GM20000 (cell line): ENCODE measurements around the gene SMIM22.

ENCODE experiments used
- DNase-seq: peaks from one replicate; pipeline ENCODE4 v3.0.0; 2012; ENCODE audit warnings: low spot score
- CTCF ChIP-seq: IDR thresholded peaks from 2 replicates; pipeline ENCODE4 v1.5.1; 2012; ENCODE audit warnings: mild to moderate bottlenecking, control low read depth; ENCODE audit errors: extremely low read depth, missing control alignments

The SMIM22 gene

GRCh38 chr16:4840984-4841383, 45.8 kb downstream of the SMIM22 start:
- TF ChIP-seq CTCF: no peak
- DNase-seq: no peak
